GM19238 (cell line): ENCODE results near the gene RWDD4.

Experiments used
- DNase-seq: peaks from one replicate; pipeline ENCODE4 v3.0.0; 2011; ENCODE audit warnings: low spot score; ENCODE audit not compliant: insufficient read length

The RWDD4 gene

DNA sequence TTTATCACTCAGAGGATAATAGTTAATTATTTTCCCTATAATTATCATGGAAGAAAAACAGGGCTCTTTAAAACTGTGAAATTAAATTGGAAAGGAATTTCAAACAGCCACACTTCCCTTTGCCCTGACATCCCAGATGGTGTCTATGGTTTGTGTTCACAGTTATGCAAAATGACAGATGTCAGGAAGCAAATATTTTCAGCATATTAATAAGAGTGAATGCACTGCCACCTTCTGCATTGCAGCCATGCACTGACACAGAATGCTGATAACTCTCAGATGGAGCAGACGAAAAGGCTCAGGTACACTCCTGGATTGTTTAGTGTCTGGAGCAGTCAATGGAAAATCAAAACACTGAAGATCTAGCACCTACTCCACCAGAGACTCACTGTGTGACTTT, 57.6 kb downstream of the RWDD4 start:
- DNase-seq = no peak

- DNase-seq = no peak
Observed at GRCh38 chr4:183600189-183600685, 58.7 kb downstream of the RWDD4 start.

- DNase-seq = no peak
Observed at GRCh38 chr4:183599690-183600089, 59.3 kb downstream of the RWDD4 start.

DNA sequence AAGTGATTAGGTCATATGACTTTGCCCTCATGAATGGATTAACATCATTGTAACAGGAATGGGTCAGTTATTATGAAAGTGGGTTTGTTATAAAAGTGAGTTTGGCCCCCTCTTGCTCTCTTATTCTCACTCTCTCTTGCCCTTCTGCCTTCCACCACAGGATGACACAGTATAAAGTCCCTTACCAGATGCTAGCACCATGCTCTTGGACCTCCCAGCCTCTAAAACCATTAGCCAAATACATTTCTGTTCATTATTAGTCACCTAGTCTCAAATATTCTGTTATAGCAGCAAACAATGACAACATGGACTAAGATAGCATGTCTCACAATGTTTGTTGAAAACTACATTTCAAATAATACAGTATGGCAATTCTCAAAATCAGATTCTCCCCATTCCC, 59.7 kb downstream of the RWDD4 start:
- DNase-seq = no peak

DNA sequence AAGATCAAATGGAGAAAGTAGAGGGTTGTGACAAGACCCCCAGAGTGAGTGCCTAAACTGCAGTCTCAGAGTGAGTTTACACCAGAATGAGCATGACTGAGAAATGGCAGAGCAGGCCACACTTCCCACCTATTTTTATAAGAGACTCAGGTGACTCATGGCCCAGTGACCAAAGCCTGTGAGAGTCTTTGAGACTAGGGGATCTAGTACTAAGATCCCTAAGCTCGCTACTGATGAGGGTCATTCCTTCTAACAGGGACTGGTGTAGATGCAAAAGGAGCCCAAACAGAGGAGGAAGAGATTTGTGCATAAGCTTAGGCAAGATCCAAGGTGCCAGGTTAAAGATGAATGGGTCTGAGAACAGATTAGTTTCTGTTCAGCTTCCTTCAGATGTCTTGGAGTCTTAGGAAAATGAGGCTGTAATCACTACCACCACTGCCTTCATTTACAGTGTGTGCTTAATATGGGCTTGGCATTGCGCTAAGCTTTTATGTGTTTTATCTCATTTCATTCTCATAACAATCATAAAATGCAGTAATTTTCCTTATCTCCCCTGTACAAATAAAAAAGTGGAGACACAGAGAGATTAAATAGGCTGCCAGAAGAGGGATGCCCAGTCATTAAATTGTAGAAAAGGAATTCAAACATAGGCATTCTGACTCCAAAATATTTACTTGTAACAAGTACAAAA, 62.8 kb downstream of the RWDD4 start:
- DNase-seq = no peak

DNA sequence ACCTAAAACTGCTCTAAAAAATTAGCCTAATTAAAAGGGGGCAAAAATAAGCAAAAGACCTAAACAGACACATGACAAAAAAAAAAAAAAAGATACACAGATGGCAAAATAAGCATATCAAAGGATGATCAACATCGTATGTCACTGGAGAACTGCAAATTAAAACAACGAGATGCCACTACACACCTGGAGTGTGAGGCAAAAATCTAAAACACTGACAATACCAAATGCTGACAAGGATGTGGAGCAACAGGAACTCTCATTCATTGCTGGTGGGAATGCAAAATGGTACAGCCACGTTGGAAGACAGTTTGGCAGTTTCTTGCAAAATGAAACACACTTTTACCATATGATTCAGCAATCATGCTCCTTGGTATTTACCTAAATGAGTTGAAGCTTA, 64.2 kb downstream of the RWDD4 start:
- no peak for DNase-seq

DNA sequence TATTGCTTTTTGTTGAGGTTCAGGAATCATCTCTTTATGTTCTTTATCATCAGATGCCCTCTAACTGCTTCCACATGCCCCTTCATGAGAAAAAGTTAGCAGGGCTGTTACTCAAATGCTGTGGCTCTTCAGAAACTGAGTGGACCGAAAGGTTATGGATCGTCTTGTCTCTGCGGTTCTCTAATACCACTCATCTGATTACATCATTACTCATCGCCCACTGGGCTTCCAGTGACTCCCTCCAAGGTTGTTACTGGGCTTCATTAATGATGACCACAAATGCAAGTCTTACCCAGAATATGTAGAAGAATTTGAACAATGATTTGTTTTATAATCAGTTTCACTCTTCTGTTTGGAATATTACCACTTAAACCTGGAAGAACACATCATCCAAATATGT, 67.7 kb downstream of the RWDD4 start:
- no peak for DNase-seq
